ENCODE data around the gene PPL. TPM values are rescaled to one million over a fixed set of nuclear protein-coding genes. Genes with fewer than 3 reads are reported as not detected.
"Not testable (repeated sequence)": the region's sequence is repeated elsewhere in the genome, so short reads cannot be mapped to it uniquely, and the experiment has no call there.

Gene PPL
- polyA plus RNA-seq, 3 donors: 27.0 to 31.7 (median 29.7) TPM

- no peak for DNase-seq (ENCODE audit: low read depth in 3 of 3, low spot score in 2 of 3)
Observed at GRCh38 chr16:4913130-4913773, 23.7 kb downstream of the PPL start.

DNA sequence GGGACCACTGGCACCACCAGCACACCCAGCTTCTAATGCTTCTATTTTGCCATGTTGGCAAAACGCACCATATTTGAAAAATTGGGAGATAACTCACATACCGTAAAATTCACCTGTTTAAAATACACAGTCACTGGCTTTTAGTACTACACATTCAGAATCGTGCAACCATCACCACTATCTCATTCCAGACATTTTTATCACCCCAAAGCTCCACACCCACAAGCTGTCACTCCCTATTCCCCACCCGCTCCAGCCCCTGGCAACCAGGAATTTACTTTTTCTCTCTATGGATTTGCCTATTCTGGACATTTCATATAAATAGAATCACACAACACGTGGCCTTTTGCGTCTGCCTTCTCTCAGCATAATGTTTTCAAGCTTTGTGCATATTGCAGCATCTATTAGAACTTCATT lies 25.0 kb downstream of the PPL start:
- no peak for DNase-seq (ENCODE audit: low read depth in 3 of 3, low spot score in 2 of 3)

GRCh38 chr16:4910828-4911227 lies 26.1 kb downstream of the PPL start:
- no peak for DNase-seq (ENCODE audit: low read depth in 3 of 3, low spot score in 2 of 3)

DNA sequence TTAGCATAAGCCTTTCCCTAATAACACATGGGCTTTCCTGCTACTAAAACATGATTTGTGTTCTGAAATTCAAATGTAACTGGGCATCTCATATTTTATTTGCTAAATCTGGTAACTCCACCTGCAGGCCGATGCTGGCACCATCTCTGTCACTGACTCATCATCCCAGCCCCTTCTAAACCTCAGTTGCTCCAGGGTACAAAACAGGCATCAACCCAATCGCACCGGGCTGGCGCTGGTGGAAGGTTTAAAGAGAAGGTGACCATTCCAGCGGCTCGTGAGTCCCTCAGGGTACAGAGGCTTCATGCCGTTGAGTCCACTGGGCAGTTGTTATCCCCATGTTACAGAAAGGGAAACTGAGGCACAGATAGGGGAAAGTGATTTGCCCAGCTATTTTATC lies 27.1 kb downstream of the PPL start:
- no peak for DNase-seq (ENCODE audit: low read depth in 3 of 3, low spot score in 2 of 3)

DNA sequence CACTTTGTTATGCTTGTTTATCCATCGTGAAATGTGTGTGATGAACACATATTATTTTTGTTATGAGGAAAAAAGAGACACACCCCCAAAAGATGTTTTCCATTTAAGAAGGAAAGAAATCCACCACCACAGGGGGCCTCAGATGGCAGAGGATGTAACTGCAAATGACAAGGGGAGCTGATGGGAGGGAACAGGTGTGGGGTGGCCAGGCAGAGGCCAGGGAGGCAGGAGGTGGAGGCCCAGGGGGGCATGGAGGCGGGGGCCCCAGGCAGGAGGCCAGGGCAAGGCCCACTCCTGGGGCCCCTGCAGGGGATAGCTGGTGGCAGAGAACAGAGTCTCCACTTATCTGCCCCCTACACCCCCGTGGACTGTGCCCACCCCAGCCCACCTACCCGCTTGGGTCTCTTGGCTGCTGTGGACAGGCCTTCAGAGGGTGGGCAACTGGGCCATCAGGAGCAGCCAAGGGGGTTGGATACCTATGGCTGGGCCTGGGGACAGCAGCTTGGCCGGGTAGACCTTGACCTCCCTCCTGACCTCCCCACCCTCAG lies 28.0 kb downstream of the PPL start:
- no peak for DNase-seq (ENCODE audit: low read depth in 3 of 3, low spot score in 2 of 3)

DNA sequence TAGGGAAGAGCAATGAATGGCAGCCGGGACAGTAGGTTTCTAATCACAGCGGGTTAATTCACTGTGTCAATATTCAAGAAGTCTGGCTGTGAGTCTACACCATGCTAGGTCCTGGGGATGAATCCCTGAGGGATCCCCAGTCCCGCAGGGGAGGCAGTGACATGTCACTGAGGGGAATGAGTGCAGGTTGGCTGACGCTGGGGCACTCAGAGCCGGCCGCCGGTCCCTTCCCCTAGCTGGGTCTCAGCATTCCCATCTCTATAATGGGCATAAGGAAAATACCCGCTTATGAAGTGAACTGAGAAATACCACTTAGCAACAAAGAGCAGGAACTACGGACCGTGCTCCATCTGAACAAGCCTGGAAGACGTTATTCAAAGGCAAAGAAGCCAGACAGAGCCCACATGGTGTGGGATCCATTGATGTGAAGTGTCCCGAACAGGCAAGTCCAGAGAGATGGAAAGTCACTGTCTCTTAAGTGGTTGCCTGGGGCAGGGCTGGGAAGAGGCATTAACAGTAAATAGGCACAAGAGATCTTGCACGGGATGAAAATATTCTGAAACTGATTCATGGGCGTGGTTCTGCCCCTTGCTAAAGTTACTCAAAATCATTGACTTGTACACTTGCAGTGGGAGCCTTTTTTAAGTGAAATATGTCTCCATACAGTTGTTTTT lies 31.9 kb downstream of the PPL start:
- DNase-seq (ENCODE audit: low read depth in 3 of 3, low spot score in 2 of 3): no peak

DNA sequence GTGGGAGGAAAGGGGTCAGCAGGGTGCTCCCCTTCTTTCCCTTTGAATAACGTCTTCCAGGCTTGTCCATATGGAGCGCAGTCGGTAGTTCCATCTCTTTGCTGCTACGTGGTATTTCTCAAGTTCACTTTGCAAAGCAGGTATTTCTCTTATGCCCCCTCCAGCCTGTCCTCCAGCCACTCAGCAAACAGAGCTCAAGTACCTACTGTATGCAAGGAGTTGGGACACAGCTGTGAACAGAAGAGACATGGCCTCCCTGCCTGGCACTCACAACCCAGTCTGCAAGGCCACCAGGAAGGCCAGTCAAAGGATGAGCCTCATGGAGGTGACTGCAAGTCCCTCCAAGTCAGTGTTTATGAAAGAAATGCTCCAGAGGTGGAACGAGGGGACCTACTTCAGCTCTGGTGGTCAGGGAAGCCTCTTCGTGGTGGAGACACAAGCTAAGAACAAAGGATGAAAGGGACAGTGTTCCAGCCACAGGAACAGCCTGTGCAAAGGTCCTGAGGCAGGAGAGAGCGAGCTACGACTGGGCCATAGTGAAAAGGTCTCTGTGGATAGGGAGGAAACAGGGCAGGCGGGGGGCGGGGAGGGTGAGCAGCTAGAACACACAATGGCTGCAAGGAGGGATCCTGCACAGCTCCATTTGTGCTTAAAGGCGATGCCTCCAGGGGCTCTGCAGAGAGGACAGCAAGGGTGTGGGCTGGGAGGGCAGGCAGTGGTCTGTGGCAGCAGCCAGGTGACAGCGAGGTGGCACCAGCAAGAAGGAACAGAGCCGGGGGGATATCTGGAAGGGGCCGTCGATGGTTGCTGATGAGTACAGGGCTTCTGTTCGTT lies 32.6 kb downstream of the PPL start:
- DNase-seq (ENCODE audit: low read depth in 3 of 3, low spot score in 2 of 3): no peak

GRCh38 chr16:4902038-4902437 lies 34.9 kb downstream of the PPL start:
- no peak for DNase-seq (ENCODE audit: low read depth in 3 of 3, low spot score in 2 of 3)

DNA sequence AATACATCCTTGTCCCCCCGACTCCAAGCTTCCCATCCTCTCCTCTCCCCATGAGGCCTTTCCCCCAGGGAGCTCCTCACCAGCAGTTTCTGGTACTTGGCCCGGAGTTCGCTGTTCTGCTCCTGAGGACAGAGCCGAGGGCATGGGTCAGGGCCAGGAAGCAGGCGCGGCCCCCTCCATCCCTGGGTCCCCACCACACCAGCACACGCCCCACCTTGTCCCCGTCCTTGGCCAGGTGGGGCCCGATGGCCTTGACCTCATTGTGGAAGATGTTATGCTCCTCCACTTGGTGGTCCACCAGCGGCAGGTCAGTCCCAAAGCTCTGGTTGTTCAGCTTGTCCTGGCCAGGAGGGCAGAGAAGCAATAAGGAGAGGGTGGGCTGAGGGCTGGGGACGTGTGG lies 36.2 kb downstream of the PPL start:
- no peak for DNase-seq (ENCODE audit: low read depth in 3 of 3, low spot score in 2 of 3)

DNA sequence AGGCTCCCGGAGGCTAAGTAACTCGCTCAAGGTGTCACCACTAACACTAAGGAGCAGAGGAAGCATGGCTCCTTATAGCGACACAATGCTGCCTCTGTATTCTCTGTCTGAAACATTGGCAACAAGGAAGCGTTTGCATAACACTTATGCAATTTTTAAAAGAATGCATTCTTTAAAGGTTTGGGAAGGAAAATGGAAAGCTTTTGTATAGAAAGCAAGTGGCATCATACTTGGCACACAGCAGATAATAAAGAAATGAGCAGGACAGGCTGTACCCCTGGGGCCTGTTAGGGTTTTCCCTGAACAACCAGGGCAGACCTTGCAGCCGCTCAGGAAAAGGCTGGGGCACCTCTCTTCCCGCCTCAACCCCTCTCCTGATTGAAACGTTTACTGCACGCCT lies 36.9 kb downstream of the PPL start:
- no peak for DNase-seq (ENCODE audit: low read depth in 3 of 3, low spot score in 2 of 3)

- no peak for DNase-seq (ENCODE audit: low read depth in 3 of 3, low spot score in 2 of 3)
Observed at GRCh38 chr16:4899474-4899846, 37.5 kb downstream of the PPL start.

DNA sequence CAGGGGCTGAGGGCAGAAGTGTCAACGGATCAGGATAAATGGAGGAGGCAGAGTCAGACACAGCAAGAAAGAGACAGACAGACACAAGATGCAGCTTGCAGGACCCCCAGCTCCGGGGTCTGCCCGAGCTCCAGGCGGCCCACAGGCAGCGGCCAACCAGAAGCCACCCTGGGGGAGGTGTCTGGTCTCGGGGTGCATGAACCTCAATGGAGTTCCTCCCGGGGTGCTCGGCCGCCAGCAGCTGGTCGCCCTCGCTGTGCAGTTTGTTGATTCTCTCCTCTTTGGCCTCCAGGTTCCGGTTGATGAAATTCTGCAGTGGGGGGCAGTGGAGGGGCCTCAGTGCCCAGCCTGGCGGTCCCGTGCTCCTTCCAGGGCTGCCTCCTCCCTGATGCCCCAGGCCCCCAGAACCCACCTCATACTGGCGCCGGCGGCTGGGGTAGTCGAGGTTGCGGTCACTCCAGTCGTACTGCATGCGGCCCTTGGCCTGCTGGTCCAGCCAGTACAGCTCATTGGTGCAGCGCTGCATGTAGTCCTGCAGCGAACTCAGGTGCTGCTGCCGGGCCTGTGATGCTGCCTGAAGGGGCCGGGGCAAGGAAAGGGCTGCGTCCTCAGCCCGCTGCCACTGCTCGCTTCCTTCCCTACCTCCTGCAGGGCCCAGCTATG lies 38.0 kb downstream of the PPL start:
- DNase-seq (ENCODE audit: low read depth in 3 of 3, low spot score in 2 of 3): no peak

- DNase-seq (ENCODE audit: low read depth in 3 of 3, low spot score in 2 of 3): no peak
Observed at GRCh38 chr16:4897328-4897727, 39.6 kb downstream of the PPL start.

GRCh38 chr16:4896761-4897160 lies 40.2 kb downstream of the PPL start:
- not testable (repeated sequence) for DNase-seq (ENCODE audit: low read depth in 3 of 3, low spot score in 2 of 3)

DNA sequence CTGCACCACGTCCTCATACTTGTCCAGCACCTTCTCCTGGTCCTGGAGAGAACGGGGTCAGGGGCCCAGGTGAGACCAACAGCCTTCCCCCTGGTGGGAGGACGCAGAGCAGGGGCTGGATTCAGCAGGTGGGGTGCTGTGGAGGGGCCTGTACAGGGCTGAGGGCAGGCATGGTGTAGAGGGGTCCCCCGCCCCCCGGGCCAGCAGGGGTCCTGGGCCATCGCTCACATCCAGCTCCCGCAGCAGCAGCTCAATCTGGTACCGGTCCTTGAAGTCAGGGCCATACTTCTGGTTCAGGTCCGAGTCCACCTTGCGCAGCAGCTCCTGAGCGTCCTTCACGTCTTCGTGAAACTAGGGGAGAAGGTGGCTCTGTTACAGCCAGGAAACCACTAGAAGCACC lies 41.6 kb downstream of the PPL start:
- no peak for DNase-seq (ENCODE audit: low read depth in 3 of 3, low spot score in 2 of 3)

DNA sequence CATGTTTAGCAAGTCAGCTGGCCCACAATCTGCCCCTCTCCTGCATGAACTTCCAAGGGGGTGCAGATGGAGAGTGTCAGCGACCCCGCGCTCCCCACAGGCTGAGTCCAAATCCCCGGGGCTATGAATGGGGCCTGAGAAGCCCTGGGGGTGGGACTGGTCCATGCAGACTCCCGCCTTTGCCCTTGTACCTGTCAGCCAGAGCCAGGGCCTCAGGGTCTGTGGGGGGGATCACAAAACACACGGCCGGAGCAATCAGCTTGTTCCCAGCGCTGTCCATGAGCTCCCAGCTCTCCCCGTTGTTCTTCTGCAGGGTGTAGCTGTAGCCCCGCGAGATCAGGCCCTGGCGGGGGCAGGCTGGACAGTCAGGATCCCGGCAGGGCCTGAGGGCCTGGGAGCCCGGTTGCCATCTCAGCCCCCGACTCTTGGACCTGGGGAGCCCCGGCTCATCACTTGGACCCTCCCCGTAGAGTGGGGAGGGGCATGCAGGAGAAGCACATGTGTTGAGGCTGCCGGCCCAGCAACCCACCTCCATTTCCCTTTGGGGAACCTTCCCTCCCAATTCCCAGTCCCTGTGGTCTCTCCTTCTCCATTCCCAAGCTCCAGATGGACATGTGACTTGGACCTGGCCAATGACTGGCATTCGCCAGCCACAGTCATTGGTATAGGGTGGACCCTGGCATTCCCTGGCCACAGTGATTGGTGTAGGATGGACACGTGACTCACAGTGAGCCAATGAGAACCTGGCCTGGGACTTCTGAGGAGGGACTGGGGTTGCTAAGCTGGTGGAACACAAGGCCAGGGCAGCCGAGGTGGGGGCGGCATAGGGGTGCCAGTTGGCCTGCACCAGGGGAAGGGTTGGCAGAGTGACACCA lies 42.4 kb downstream of the PPL start:
- no peak for DNase-seq (ENCODE audit: low read depth in 3 of 3, low spot score in 2 of 3)

DNA sequence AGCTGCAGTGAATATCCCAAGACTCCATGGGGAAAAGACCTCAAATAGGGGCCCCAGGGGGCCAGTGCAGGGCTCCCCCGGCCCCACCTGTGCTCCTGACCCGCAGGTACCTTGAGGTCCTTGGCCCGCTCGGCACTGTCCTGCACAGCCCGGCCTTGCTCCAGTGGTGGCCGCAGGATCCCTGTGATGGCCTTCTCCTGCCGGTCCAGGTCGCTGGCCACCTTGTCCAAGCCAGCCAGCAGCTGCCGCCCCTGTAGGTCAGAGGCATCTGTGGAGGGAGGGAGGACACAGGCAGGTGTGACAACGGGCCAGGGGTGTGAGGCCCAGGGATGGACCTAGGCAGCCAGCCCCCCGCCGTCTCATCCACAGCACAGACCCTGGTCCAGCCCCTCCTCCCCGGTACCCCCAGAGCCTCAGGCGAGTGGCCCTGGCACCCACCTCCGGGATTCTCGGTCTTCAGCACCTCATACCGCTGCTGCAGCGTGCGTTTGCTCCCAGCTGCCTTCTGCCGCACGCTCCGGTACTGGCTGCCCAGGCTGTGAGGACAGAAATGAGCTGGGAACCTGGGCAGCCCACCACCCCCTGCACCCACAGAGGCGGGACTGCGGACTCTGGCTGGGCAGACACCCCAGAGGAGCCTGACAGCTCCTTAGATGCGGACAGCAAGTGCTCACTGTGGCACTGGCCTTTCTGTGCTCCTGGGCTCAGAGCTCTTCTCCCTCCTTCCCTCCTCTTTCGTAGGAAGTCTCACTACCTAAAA lies 43.7 kb downstream of the PPL start:
- no peak for DNase-seq (ENCODE audit: low read depth in 3 of 3, low spot score in 2 of 3)

DNA sequence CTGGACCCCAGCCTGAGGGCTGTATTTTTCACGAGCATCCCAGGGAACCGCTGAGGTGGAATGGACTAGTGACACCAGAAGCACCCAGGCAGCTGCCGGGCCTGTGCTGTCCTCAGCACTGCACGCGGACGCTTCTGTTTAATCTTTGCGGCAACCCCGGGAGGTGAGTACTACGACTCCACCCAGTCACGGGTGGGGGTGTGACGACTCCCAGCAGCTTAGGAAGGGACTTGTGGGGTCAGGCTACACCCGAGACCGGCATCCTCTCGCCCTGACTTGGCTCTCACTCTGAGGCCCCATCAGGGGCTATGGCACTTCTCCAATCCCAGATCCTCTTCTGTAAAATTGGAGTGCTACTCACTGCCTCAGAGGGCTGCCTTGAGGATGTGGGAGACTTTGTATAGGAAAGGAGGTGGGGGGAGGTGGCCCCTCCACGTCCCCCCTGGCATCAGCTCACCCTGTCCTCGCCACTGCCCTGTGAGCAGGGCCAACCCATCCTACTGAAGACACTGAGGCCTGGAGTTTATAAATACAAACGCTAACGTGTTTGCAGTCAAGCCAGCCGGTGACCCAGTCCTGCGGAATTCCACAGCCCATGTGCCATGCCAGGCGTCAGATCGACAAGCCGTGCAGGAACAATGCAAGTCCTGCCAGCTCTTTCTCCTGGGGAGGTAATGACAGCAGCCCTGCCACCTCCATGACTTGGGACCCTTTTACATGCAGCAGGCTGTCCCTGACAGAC lies 44.4 kb downstream of the PPL start:
- no peak for DNase-seq (ENCODE audit: low read depth in 3 of 3, low spot score in 2 of 3)

DNA sequence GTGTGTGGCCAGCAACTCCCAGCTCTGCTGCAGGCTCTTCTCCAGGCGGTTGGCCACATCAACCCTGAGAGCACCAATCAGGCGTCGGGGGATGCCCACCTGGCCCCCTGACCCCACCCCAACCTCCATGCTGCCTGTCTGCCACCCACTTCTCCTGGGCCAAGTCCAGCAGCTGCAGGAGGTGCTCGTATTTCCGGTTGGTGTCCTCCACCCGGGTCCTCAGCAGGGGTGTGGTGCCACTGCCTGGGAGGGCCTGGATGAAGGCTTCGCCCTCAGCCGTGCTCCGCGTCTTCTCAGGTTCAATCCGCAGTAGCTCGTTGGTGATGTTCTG lies 45.1 kb downstream of the PPL start:
- DNase-seq (ENCODE audit: low read depth in 3 of 3, low spot score in 2 of 3): no peak
